Adrenal gland (tissue), 12 donors: Measurements from ENCODE around the gene LAMTOR5. TPM values are rescaled to one million over a fixed set of nuclear protein-coding genes. Genes with fewer than 3 reads are reported as not detected.

Experiments used
- DNase-seq, 7 donors: peaks; one replicate each; pipeline ENCODE4 v3.0.0-alpha.2; 2019 to 2020
- H3K27ac ChIP-seq, 5 donors: fragments of 200-600 bp; sonication (generic) in 4 of 5; 1 replicate in 3 of 5; 2 replicates in 2 of 5; pipeline versions ENCODE4 v1.5.1 to v1.8.0; 2016 to 2020; ENCODE audit warnings: mild to moderate bottlenecking in 1 of 5
- H3K27me3 ChIP-seq: fragments of 200-600 bp; 2 replicates; pipeline ENCODE4 v1.8.0; 2021
- H3K36me3 ChIP-seq, 2 donors: fragments of 200-600 bp; replicated peaks in 1 of 2; 1 replicate in 1 of 2; 2 replicates in 1 of 2; pipeline versions ENCODE4 v1.5.1 to v1.8.0; 2018 to 2022
- H3K4me1 ChIP-seq, 2 donors: fragments of 200-600 bp; replicated peaks in 1 of 2; 1 replicate in 1 of 2; 2 replicates in 1 of 2; pipeline versions ENCODE4 v1.5.1 to v1.8.0; 2018 to 2021
- H3K4me3 ChIP-seq, 4 donors: fragments of 200-600 bp; sonication (generic) in 3 of 4; one replicate each; pipeline ENCODE4 v1.5.1; 2016 to 2018
- H3K9me3 ChIP-seq, 3 donors: fragments of 200-600 bp; sonication (generic) in 1 of 3; replicated peaks in 1 of 3; 1 replicate in 2 of 3; 2 replicates in 1 of 3; pipeline versions ENCODE4 v1.5.1 to v1.8.0; 2016 to 2021
- POLR2A ChIP-seq, 2 donors: fragments of 450-650 bp; IDR thresholded peaks; one replicate each; pipeline ENCODE4 v1.6.1; 2017; ENCODE audit warnings: antibody characterized with exemption in 2 of 2, mild to moderate bottlenecking in 2 of 2, moderate library complexity in 1 of 2
- WGBS, 4 donors: extraction: QIAGEN DNeasy Blood & Tissue Kit in 2 of 4; methylation state at CpG; one replicate each; pipeline versions ENCODE4 v1.1.5 to v1.1.7; 2013 to 2017; 5-methylcytosine and 5-hydroxymethylcytosine counted together
- intact Hi-C, 2 donors: fragments of 100-400 bp; cut with DNase I; formaldehyde crosslinking; loops; one replicate each; pipeline versions ENCODE4 v1.14.1 to v1.15.0; 2022 to 2023
- polyA plus RNA-seq, 3 donors: library from polyadenylated mRNA; stranded (reverse); fragments of 200-250 nt in 2 of 3; fragments of 350-450 nt in 1 of 3; fragmentation: Illumina TruSeq in 1 of 3; extraction: RNeasy Lipid Tissue Mini Kit (QIAGEN cat#74804) in 1 of 3; gene quantifications; one replicate each; pipeline ENCODE4 v1.2.3, GENCODE V29; 2013 to 2014
- total RNA-seq, 9 donors: library from RNA; depleted of rRNA in 4 of 9; stranded (reverse); fragments of >200 nt in 4 of 9; fragments of 120-200 nt in 1 of 9; fragmentation: NEBNext Ultra II Directional in 1 of 9; extraction: Animal tissue kit (Norgen Biotek cat#: 25700) in 1 of 9; gene quantifications; one replicate each; pipeline versions ENCODE4 v1.1.0 to v1.2.4, GENCODE V29; 2013 to 2023
- TF ChIP-seq, protein P1 (sequence below), 6 experiments: fragments of 450-650 bp in 4 of 6; fragments of 200-600 bp in 2 of 6; sonication (generic) in 1 of 6; IDR thresholded peaks; 1 replicate in 5 of 6; 2 replicates in 1 of 6; pipeline versions ENCODE4 v1.5.1 to v1.8.0; 2016 to 2021; ENCODE audit warnings: antibody characterized with exemption in 6 of 6, mild to moderate bottlenecking in 2 of 6, moderate library complexity in 1 of 6
- donor health status: healthy with polysubstance abuse.
- donor health status: Bipolar disorder and iron deficiency.
- donor health status: DM: yes; HTN: yes; CAD: no.
- donor health status: DM: no; HTN: no; CAD: no.
- donor health status: DM: no; HTN: no; CAD: no.
- donor health status: DM: yes; HTN: yes; CAD: no.

Gene LAMTOR5
- total and polyA plus RNA-seq, 12 donors = 81.3 to 299 (median 141) TPM

GRCh38 chr1:110394493-110394820 is 13.0 kb downstream of the LAMTOR5 start:
- WGBS, 4 donors = 93 to 98% (median 96%) methylated on average over 3 of the region's 3 CpGs
- TF ChIP-seq POLR2A (IDR thresholded peaks at IDR 0.05) = no peak
- TF ChIP-seq, protein P1, sequence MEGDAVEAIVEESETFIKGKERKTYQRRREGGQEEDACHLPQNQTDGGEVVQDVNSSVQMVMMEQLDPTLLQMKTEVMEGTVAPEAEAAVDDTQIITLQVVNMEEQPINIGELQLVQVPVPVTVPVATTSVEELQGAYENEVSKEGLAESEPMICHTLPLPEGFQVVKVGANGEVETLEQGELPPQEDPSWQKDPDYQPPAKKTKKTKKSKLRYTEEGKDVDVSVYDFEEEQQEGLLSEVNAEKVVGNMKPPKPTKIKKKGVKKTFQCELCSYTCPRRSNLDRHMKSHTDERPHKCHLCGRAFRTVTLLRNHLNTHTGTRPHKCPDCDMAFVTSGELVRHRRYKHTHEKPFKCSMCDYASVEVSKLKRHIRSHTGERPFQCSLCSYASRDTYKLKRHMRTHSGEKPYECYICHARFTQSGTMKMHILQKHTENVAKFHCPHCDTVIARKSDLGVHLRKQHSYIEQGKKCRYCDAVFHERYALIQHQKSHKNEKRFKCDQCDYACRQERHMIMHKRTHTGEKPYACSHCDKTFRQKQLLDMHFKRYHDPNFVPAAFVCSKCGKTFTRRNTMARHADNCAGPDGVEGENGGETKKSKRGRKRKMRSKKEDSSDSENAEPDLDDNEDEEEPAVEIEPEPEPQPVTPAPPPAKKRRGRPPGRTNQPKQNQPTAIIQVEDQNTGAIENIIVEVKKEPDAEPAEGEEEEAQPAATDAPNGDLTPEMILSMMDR (IDR thresholded peaks at IDR 0.05) = no peak
- Histone ChIP-seq H3K27ac (no peak overlapping the region), H3K9me3 (no peaks in the 10 kb centered on the region), H3K4me1 (no peaks in the 10 kb centered on the region), H3K27me3 (no peaks in the 10 kb centered on the region), H3K4me3 (no peak overlapping the region), H3K36me3 (peaks cover 0 to 8% of the 10 kb centered on the region in 2 donors)
- intact Hi-C loops = no loop called here
- no peak for DNase-seq

- no peak for TF ChIP-seq POLR2A (IDR thresholded peaks at IDR 0.05)
- TF ChIP-seq, protein P1 (IDR thresholded peaks at IDR 0.05) = no peak
- intact Hi-C loops = no loop called here
- H3K27ac ChIP-seq = no peak overlapping the region
Observed at GRCh38 chr1:110393691-110394492, 13.6 kb downstream of the LAMTOR5 start.

GRCh38 chr1:110393286-110393685 is 14.2 kb downstream of the LAMTOR5 start:
- Histone ChIP-seq H3K27me3 (no peaks in the 10 kb centered on the region), H3K4me3 (no peak overlapping the region), H3K27ac (no peak overlapping the region), H3K36me3 (peaks cover 0 to 2% of the 10 kb centered on the region in 2 donors), H3K9me3 (no peaks in the 10 kb centered on the region), H3K4me1 (no peaks in the 10 kb centered on the region)
- WGBS, 4 donors = 85 to 93% (median 89%) methylated on average over 2 of the region's 2 CpGs
- TF ChIP-seq POLR2A (IDR thresholded peaks at IDR 0.05) = no peak
- TF ChIP-seq, protein P1 (IDR thresholded peaks at IDR 0.05) = no peak
- no peak for DNase-seq
- intact Hi-C loops = no loop called here

More at GRCh38 chr1:110393691-110394492, 13.6 kb downstream of the LAMTOR5 start:
- no peak for DNase-seq
- Histone ChIP-seq H3K4me1 (no peaks in the 10 kb centered on the region), H3K4me3 (no peak overlapping the region), H3K27me3 (no peaks in the 10 kb centered on the region), H3K9me3 (no peaks in the 10 kb centered on the region), H3K36me3 (peaks cover 0 to 8% of the 10 kb centered on the region in 2 donors)
- 70 to 86% (median 81%) methylated on average over 3 of the region's 3 CpGs for WGBS, 4 donors

DNA sequence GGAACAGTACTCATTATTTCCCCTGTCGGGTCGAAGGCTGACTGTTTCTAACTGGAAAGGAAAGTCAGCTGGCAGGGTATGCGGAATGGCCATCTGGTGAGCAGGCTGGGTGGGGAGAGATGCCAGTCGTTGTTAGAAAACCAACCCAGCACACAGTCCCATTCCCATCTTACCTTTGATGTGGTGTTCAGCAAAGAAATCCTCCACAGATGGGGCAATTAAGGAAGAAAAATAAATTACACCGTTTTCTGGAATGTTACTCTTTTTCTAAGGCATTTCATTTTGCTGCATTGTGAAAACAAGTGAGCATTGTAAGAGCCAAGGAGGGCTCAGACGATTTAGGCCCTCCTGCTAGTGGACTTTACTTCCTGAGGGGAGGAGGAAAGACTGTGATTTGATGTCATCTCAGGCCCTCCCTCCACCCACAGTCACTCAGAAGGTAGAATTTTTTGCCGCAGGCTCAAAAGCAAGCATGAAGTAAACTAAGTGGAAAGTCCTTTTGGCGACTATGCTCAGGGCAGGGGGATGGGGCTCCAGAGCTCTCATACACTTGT is 16.7 kb downstream of the LAMTOR5 start, which contains the start of gene SLC16A4:
Gene SLC16A4, minus strand, starts transcription at position 335 of the 554 bp plus-strand sequence. CDS start 1,703 bp downstream, outside the sequence.
- Histone ChIP-seq H3K27ac (peak within 1 kb of the TSS in 2 of 5 donors; percentile 32 to 84), H3K4me3 (peak within 1 kb of the TSS in 1 of 4 donors; percentile 43), H3K4me1 (no peaks in the 10 kb centered on the region), H3K9me3 (no peaks in the 10 kb centered on the region), H3K27me3 (no peaks in the 10 kb centered on the region), H3K36me3 (no peaks in the 10 kb centered on the region)
- TF ChIP-seq POLR2A (IDR thresholded peaks at IDR 0.05) = no peak
- TF ChIP-seq, protein P1 (IDR thresholded peaks at IDR 0.05) = no peak
- DNase-seq = no peak
- intact Hi-C loops = no loop called here
- WGBS, 4 donors = 54 to 61% (median 59%) methylated on average over 8 of the region's 8 CpGs
